Measurements from ENCODE around the gene SIN3B. TPM values are rescaled to one million over a fixed set of nuclear protein-coding genes. Genes with fewer than 3 reads are reported as not detected.
A peak's percentile ranks its signal among the peaks of the same experiment; 100 is the strongest.
"Not testable (repeated sequence)": the region's sequence is repeated elsewhere in the genome, so short reads cannot be mapped to it uniquely, and the experiment has no call there.

Gene SIN3B
- 10 to 100 TPM; 36.2 to 41.1 TPM for total RNA-seq

GRCh38 chr19:16829010-16829821 is at the start of gene SIN3B:
Gene SIN3B, plus strand, starts transcription at chr19:16829398. Its CDS starts 23 bp downstream, at chr19:16829421.
- peak; percentile 97 for ATAC-seq (replicated peaks)
- Mint-ChIP-seq H3K36me3 (ENCODE audit: low read depth) (peaks cover 37% of the 10 kb centered on the region), H3K4me3 (peak within 1 kb of the TSS; percentile 72), H3K4me1 (peaks cover 15% of the 10 kb centered on the region), H3K9me3 (no peaks in the 10 kb centered on the region), H3K27ac (peak within 1 kb of the TSS; percentile 72), H3K27me3 (peaks cover 18% of the 10 kb centered on the region)

GRCh38 chr19:16779539-16780163 is 49.5 kb upstream of the SIN3B start:
- Mint-ChIP-seq H3K36me3 (ENCODE audit: low read depth) (no peaks in the 10 kb centered on the region), H3K27ac (no peak overlapping the region), H3K27me3 (peaks cover 11% of the 10 kb centered on the region), H3K9me3 (no peaks in the 10 kb centered on the region), H3K4me3 (no peak overlapping the region), H3K4me1 (no peaks in the 10 kb centered on the region)
- no peak for ATAC-seq (replicated peaks)

- Mint-ChIP-seq H3K36me3 (ENCODE audit: low read depth) (no peaks in the 10 kb centered on the region), H3K4me3 (no peak overlapping the region), H3K4me1 (no peaks in the 10 kb centered on the region), H3K27ac (no peak overlapping the region), H3K27me3 (peaks cover 4% of the 10 kb centered on the region), H3K9me3 (no peaks in the 10 kb centered on the region)
- ATAC-seq (replicated peaks) = no peak
Observed at GRCh38 chr19:16782719-16783118, 46.5 kb upstream of the SIN3B start.

- Mint-ChIP-seq H3K9me3 (peaks cover 4% of the 10 kb centered on the region), H3K27me3 (no peaks in the 10 kb centered on the region), H3K4me3 (no peak overlapping the region), H3K36me3 (ENCODE audit: low read depth) (no peaks in the 10 kb centered on the region), H3K27ac (no peak overlapping the region), H3K4me1 (no peaks in the 10 kb centered on the region)
- ATAC-seq (replicated peaks) = no peak
Observed at GRCh38 chr19:16788479-16788878, 40.7 kb upstream of the SIN3B start.

- Mint-ChIP-seq H3K27me3 (no peaks in the 10 kb centered on the region), H3K4me3 (no peak overlapping the region), H3K4me1 (no peaks in the 10 kb centered on the region), H3K9me3 (peaks cover 4% of the 10 kb centered on the region), H3K27ac (no peak overlapping the region), H3K36me3 (ENCODE audit: low read depth) (no peaks in the 10 kb centered on the region)
- ATAC-seq (replicated peaks) = no peak
Observed at GRCh38 chr19:16789238-16789637, 40.0 kb upstream of the SIN3B start.

GRCh38 chr19:16790051-16790450 is 39.1 kb upstream of the SIN3B start:
- Mint-ChIP-seq H3K4me3 (no peak overlapping the region), H3K27ac (no peak overlapping the region), H3K9me3 (peaks cover 4% of the 10 kb centered on the region), H3K4me1 (no peaks in the 10 kb centered on the region), H3K27me3 (no peaks in the 10 kb centered on the region), H3K36me3 (ENCODE audit: low read depth) (no peaks in the 10 kb centered on the region)
- no peak for ATAC-seq (replicated peaks)

GRCh38 chr19:16791942-16792341 is 37.3 kb upstream of the SIN3B start:
- peaks cover 4% of the 10 kb centered on the region for H3K9me3 Mint-ChIP-seq
- H3K4me1 Mint-ChIP-seq = no peaks in the 10 kb centered on the region
- no peak for ATAC-seq (replicated peaks)
- H3K4me3 Mint-ChIP-seq = no peak overlapping the region
- H3K36me3 Mint-ChIP-seq (ENCODE audit: low read depth) = no peaks in the 10 kb centered on the region
- H3K27me3 Mint-ChIP-seq = no peaks in the 10 kb centered on the region
- no peak overlapping the region for H3K27ac Mint-ChIP-seq

GRCh38 chr19:16794456-16795441 is 34.4 kb upstream of the SIN3B start:
- ATAC-seq (replicated peaks) = no peak
- Mint-ChIP-seq H3K4me1 (no peaks in the 10 kb centered on the region), H3K27me3 (no peaks in the 10 kb centered on the region), H3K9me3 (peaks cover 4% of the 10 kb centered on the region), H3K4me3 (no peak overlapping the region), H3K36me3 (ENCODE audit: low read depth) (no peaks in the 10 kb centered on the region), H3K27ac (no peak overlapping the region)

- H3K4me3 Mint-ChIP-seq = no peak overlapping the region
- no peak for ATAC-seq (replicated peaks)
- H3K27ac Mint-ChIP-seq = no peak overlapping the region
Observed at GRCh38 chr19:16795731-16796130, 33.5 kb upstream of the SIN3B start.

GRCh38 chr19:16797876-16798275 is 31.3 kb upstream of the SIN3B start:
- Mint-ChIP-seq H3K36me3 (ENCODE audit: low read depth) (no peaks in the 10 kb centered on the region), H3K4me1 (no peaks in the 10 kb centered on the region), H3K27me3 (no peaks in the 10 kb centered on the region), H3K9me3 (no peaks in the 10 kb centered on the region), H3K27ac (no peak overlapping the region), H3K4me3 (no peak overlapping the region)
- no peak for ATAC-seq (replicated peaks)

More at GRCh38 chr19:16795731-16796130, 33.5 kb upstream of the SIN3B start:
- no peaks in the 10 kb centered on the region for H3K27me3 Mint-ChIP-seq
- no peaks in the 10 kb centered on the region for H3K9me3 Mint-ChIP-seq
- H3K4me1 Mint-ChIP-seq = no peaks in the 10 kb centered on the region
- H3K36me3 Mint-ChIP-seq (ENCODE audit: low read depth) = no peaks in the 10 kb centered on the region

- not testable (repeated sequence) for H3K27me3 Mint-ChIP-seq; H3K9me3 Mint-ChIP-seq; H3K4me1 Mint-ChIP-seq; ATAC-seq (replicated peaks); H3K27ac Mint-ChIP-seq; H3K4me3 Mint-ChIP-seq; H3K36me3 Mint-ChIP-seq (ENCODE audit: low read depth)
Observed at GRCh38 chr19:16798326-16798725, 30.9 kb upstream of the SIN3B start.

- Mint-ChIP-seq H3K36me3 (ENCODE audit: low read depth) (no peaks in the 10 kb centered on the region), H3K27me3 (no peaks in the 10 kb centered on the region), H3K9me3 (no peaks in the 10 kb centered on the region), H3K27ac (no peak overlapping the region), H3K4me1 (no peaks in the 10 kb centered on the region), H3K4me3 (no peak overlapping the region)
- no peak for ATAC-seq (replicated peaks)
Observed at GRCh38 chr19:16799740-16800139, 29.5 kb upstream of the SIN3B start.

- Mint-ChIP-seq H3K27ac (no peak overlapping the region), H3K27me3 (no peaks in the 10 kb centered on the region)
- no peak for ATAC-seq (replicated peaks)
Observed at GRCh38 chr19:16801600-16802013, 27.6 kb upstream of the SIN3B start.

GRCh38 chr19:16804176-16804575 is 25.0 kb upstream of the SIN3B start:
- no peak for ATAC-seq (replicated peaks)
- Mint-ChIP-seq H3K4me3 (no peak overlapping the region), H3K4me1 (no peaks in the 10 kb centered on the region), H3K9me3 (no peaks in the 10 kb centered on the region), H3K36me3 (ENCODE audit: low read depth) (no peaks in the 10 kb centered on the region), H3K27ac (no peak overlapping the region), H3K27me3 (no peaks in the 10 kb centered on the region)

More at GRCh38 chr19:16801600-16802013, 27.6 kb upstream of the SIN3B start:
- H3K36me3 Mint-ChIP-seq (ENCODE audit: low read depth) = no peaks in the 10 kb centered on the region
- no peaks in the 10 kb centered on the region for H3K4me1 Mint-ChIP-seq
- no peak overlapping the region for H3K4me3 Mint-ChIP-seq
- H3K9me3 Mint-ChIP-seq = no peaks in the 10 kb centered on the region

Data from activated T-helper 17 cell treated with anti-CD3 and anti-CD28 coated beads, Interleukin-2, amount 50 U/mL, for 72 hours (primary cell).